NCI-H748 (cell line): ENCODE measurements around the gene ZNF223.
A peak's percentile ranks its signal among the peaks of the same experiment; 100 is the strongest.

Source experiments
- DNase-seq: peaks from one replicate; lab custom pipeline; 2025; ENCODE audit not compliant: unreplicated experiment; lab: John Stamatoyannopoulos, UW

ZNF223 gene

GRCh38 chr19:44051650-44052402, at the start of gene ZNF223:
ZNF223 (plus strand) TSS chr19:44052036; CDS start chr19:44055177, 3,141 bp downstream.
- DNase-seq: peak; percentile 100

GRCh38 chr19:44002212-44002565, 49.6 kb upstream of the ZNF223 start:
- no peak for DNase-seq

GRCh38 chr19:44002566-44003460, 49.0 kb upstream of the ZNF223 start, which contains the start of gene ZNF230:
ZNF230 (plus strand) TSS chr19:44002957; CDS start chr19:44007079, 4,122 bp downstream.
- peak; percentile 99 for DNase-seq

- DNase-seq: peak; percentile 32
Measured at GRCh38 chr19:44003461-44004009, 48.3 kb upstream of the ZNF223 start.

- DNase-seq: no peak
Measured at GRCh38 chr19:44005973-44006372, 45.9 kb upstream of the ZNF223 start.

GRCh38 chr19:44007473-44007872, 44.4 kb upstream of the ZNF223 start:
- no peak for DNase-seq

GRCh38 chr19:44010468-44010867, 41.4 kb upstream of the ZNF223 start:
- no peak for DNase-seq

- no peak for DNase-seq
Measured at GRCh38 chr19:44019498-44019897, 32.3 kb upstream of the ZNF223 start.

- DNase-seq: no peak
Measured at GRCh38 chr19:44021221-44021620, 30.6 kb upstream of the ZNF223 start.

GRCh38 chr19:44024900-44025216, 27.0 kb upstream of the ZNF223 start:
- DNase-seq: no peak

- peak; percentile 88 for DNase-seq
Measured at GRCh38 chr19:44025217-44025936, 26.5 kb upstream of the ZNF223 start, which contains the start of gene ZNF222. ZNF222 (plus strand) TSS chr19:44025379; CDS start chr19:44025437, 58 bp downstream.

- no peak for DNase-seq
Measured at GRCh38 chr19:44026622-44027021, 25.2 kb upstream of the ZNF223 start.

- no peak for DNase-seq
Measured at GRCh38 chr19:44032001-44032610, 19.7 kb upstream of the ZNF223 start.

GRCh38 chr19:44042147-44042546, 9.7 kb upstream of the ZNF223 start:
- DNase-seq: no peak

- DNase-seq: peak; percentile 93
Measured at GRCh38 chr19:44050740-44051649, 841 bp upstream of the ZNF223 start.

- peak; percentile 18 for DNase-seq
Measured at GRCh38 chr19:44055870-44056269, 4.0 kb downstream of the ZNF223 start.

GRCh38 chr19:44059229-44059628, 7.4 kb downstream of the ZNF223 start:
- DNase-seq: no peak

GRCh38 chr19:44061038-44061437, 9.2 kb downstream of the ZNF223 start:
- DNase-seq: no peak

- DNase-seq: no peak
Measured at GRCh38 chr19:44066305-44066704, 14.5 kb downstream of the ZNF223 start.

- no peak for DNase-seq
Measured at GRCh38 chr19:44069415-44069814, 17.6 kb downstream of the ZNF223 start.
